ENCODE data around the gene FLOT1. TPM values are rescaled to one million over a fixed set of nuclear protein-coding genes. Genes with fewer than 3 reads are reported as not detected.
A peak's percentile ranks its signal among the peaks of the same experiment; 100 is the strongest.
"Not testable (repeated sequence)": the region's sequence is repeated elsewhere in the genome, so short reads cannot be mapped to it uniquely, and the experiment has no call there.

Gene FLOT1
- total and polyA plus RNA-seq, 2 experiments from 2014 or later, result 208 to 236 TPM

GRCh38 chr6:30720738-30721197 lies 21.7 kb downstream of the FLOT1 start:
- peak; percentile 62 to 70 for DNase-seq (ENCODE audit: low read depth in 1 of 2, low spot score in 1 of 2)
- Histone ChIP-seq H3K4me3 (peak overlapping the region; percentile 96), H3K27ac (peak overlapping the region; percentile 88), H3K36me3 (peaks cover 23% of the 10 kb centered on the region), H3K4me1 (ENCODE audit: low read depth) (peaks cover 6% of the 10 kb centered on the region), H3K9me3 (ENCODE audit: low read depth) (no peaks in the 10 kb centered on the region), H3K27me3 (no peaks in the 10 kb centered on the region)
- TF ChIP-seq CTCF (IDR thresholded peaks at IDR 0.05; ENCODE audit: low read depth, low read length), result no peak

- Histone ChIP-seq H3K36me3 (peaks cover 18% of the 10 kb centered on the region), H3K4me1 (ENCODE audit: low read depth) (peaks cover 6% of the 10 kb centered on the region), H3K9me3 (ENCODE audit: low read depth) (no peaks in the 10 kb centered on the region), H3K27me3 (no peaks in the 10 kb centered on the region), H3K4me3 (peak within 1 kb of the TSS; percentile 96), H3K27ac (peak within 1 kb of the TSS; percentile 88)
- peak; percentile 99 for DNase-seq (ENCODE audit: low read depth in 1 of 2, low spot score in 1 of 2)
- no peak for TF ChIP-seq CTCF (IDR thresholded peaks at IDR 0.05; ENCODE audit: low read depth, low read length)
Observed at GRCh38 chr6:30719791-30720737, 22.4 kb downstream of the FLOT1 start, which contains the start of gene TUBB. TUBB (plus strand) TSS chr6:30720352; CDS start chr6:30720507, 155 bp downstream.

GRCh38 chr6:30719356-30719755 lies 23.1 kb downstream of the FLOT1 start:
- peak overlapping the region; percentile 81 for H3K27ac ChIP-seq
- H3K4me1 ChIP-seq (ENCODE audit: low read depth), result peaks cover 6% of the 10 kb centered on the region
- no peaks in the 10 kb centered on the region for H3K9me3 ChIP-seq (ENCODE audit: low read depth)
- H3K36me3 ChIP-seq, result peaks cover 18% of the 10 kb centered on the region
- TF ChIP-seq CTCF (IDR thresholded peaks at IDR 0.05; ENCODE audit: low read depth, low read length), result no peak
- no peaks in the 10 kb centered on the region for H3K27me3 ChIP-seq
- H3K4me3 ChIP-seq, result peak overlapping the region; percentile 96
- no peak for DNase-seq (ENCODE audit: low read depth in 1 of 2, low spot score in 1 of 2)

GRCh38 chr6:30717845-30718720 lies 24.4 kb downstream of the FLOT1 start:
- H3K27me3 ChIP-seq; H3K9me3 ChIP-seq (ENCODE audit: low read depth); DNase-seq (ENCODE audit: low read depth in 1 of 2, low spot score in 1 of 2); H3K4me1 ChIP-seq (ENCODE audit: low read depth): not testable (repeated sequence)
- peak overlapping the region; percentile 46 for H3K4me3 ChIP-seq
- peaks cover 16% of the 10 kb centered on the region for H3K36me3 ChIP-seq
- H3K27ac ChIP-seq, result peak overlapping the region; percentile 93

- Histone ChIP-seq H3K9me3 (ENCODE audit: low read depth) (no peaks in the 10 kb centered on the region), H3K27ac (peak within 1 kb of the TSS; percentile 93), H3K36me3 (peaks cover 18% of the 10 kb centered on the region), H3K27me3 (no peaks in the 10 kb centered on the region), H3K4me1 (ENCODE audit: low read depth) (peaks cover 6% of the 10 kb centered on the region), H3K4me3 (peak within 1 kb of the TSS; percentile 50)
- peak; percentile 31 for TF ChIP-seq CTCF (IDR thresholded peaks at IDR 0.05; ENCODE audit: low read depth, low read length)
- DNase-seq (ENCODE audit: low read depth in 1 of 2, low spot score in 1 of 2), result peak; percentile 100
Observed at GRCh38 chr6:30717129-30717844, 25.2 kb downstream of the FLOT1 start, which contains the start of gene MDC1. MDC1 (minus strand) TSS chr6:30717281; CDS start chr6:30715175, 2,106 bp downstream.

Data from cardiac muscle cell (in vitro differentiated cells and primary cell).